Measurements from ENCODE around the gene MVK. TPM values are rescaled to one million over a fixed set of nuclear protein-coding genes. Genes with fewer than 3 reads are reported as not detected.

Gene MVK
- total RNA-seq, 1 experiment from 2014 or later: 19.2 TPM

DNA sequence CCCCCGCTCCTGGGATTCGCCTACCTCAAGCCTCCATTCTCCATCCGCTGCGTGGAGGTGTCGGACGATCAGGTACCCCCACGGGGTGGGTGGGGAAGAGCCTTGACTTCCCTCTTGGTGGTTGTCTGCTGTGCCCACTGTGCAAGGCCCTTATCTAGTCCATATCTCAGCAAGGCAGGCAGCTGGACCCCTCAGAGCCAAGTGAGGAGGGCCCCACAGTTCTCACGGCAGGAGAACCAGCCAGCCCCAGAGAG is 40.2 kb upstream of the MVK start:
- Histone ChIP-seq H3K18ac (ENCODE audit: insufficient read length, low read depth, low read length) (no peak overlapping the region), H3K79me2 (ENCODE audit: insufficient read depth, low read length) (no peaks in the 10 kb centered on the region), H2BK120ac (ENCODE audit: low read depth, low read length, poor library complexity, severe bottlenecking) (no peak overlapping the region), H2BK12ac (ENCODE audit: insufficient read length, low read depth, low read length) (no peak overlapping the region), H4K20me1 (ENCODE audit: control insufficient read depth, insufficient read depth, insufficient read length) (no peaks in the 10 kb centered on the region), H3K27ac (ENCODE audit: insufficient read length, low read depth, low read length) (no peak overlapping the region), H2BK5ac (ENCODE audit: insufficient read length, low read length) (no peak overlapping the region), H3K27me3 (ENCODE audit: insufficient read depth, low read length) (no peaks in the 10 kb centered on the region), H3K4me2 (ENCODE audit: insufficient read depth, insufficient read length, low read length) (no peak overlapping the region), H3K9ac (ENCODE audit: extremely low read depth, insufficient read length, low read length) (no peak overlapping the region), H3T11ph (ENCODE audit: low read length) (no peak overlapping the region), H3K4ac (ENCODE audit: low read depth, low read length) (no peak overlapping the region), H4K5ac (ENCODE audit: insufficient read length, low read depth, low read length) (no peak overlapping the region), H4K8ac (replicated peaks; ENCODE audit: insufficient read length, low read depth, low read length) (no peak overlapping the region), H3K14ac (ENCODE audit: insufficient read depth, low read length) (no peak overlapping the region), H4K91ac (ENCODE audit: insufficient read length, low read depth, low read length) (no peak overlapping the region), H3K4me1 (ENCODE audit: insufficient read depth, low read length) (0 out of 2 replicates have a peak, but pooled peaks cover 4% of the 10 kb centered on the region), H3K23ac (ENCODE audit: insufficient read length, low read depth, low read length) (no peak overlapping the region), H2AFZ (ENCODE audit: low read length) (no peak overlapping the region), H3K9me3 (ENCODE audit: control insufficient read depth, low read depth, low read length) (no peaks in the 10 kb centered on the region), H3K79me1 (ENCODE audit: insufficient read depth, low read depth, low read length, poor library complexity, severe bottlenecking) (no peaks in the 10 kb centered on the region), H2BK15ac (ENCODE audit: low read depth, low read length) (no peak overlapping the region), H2BK20ac (ENCODE audit: low read depth, low read length, poor library complexity, severe bottlenecking) (no peak overlapping the region), H2AK5ac (ENCODE audit: insufficient read length, low read length) (no peak overlapping the region), H3K56ac (ENCODE audit: insufficient read length, low read depth, low read length) (no peak overlapping the region), H3K23me2 (ENCODE audit: insufficient read length, low read depth, low read length, poor library complexity, severe bottlenecking) (no peaks in the 10 kb centered on the region)
- no peak overlapping the region for H3K4me3 Mint-ChIP-seq
- peaks cover 10 to 13% of the 10 kb centered on the region in 2 experiments for H3K4me1 Mint-ChIP-seq
- H3K27me3 Mint-ChIP-seq (ENCODE audit: low read depth): no peaks in the 10 kb centered on the region
- TF ChIP-seq, protein P1, sequence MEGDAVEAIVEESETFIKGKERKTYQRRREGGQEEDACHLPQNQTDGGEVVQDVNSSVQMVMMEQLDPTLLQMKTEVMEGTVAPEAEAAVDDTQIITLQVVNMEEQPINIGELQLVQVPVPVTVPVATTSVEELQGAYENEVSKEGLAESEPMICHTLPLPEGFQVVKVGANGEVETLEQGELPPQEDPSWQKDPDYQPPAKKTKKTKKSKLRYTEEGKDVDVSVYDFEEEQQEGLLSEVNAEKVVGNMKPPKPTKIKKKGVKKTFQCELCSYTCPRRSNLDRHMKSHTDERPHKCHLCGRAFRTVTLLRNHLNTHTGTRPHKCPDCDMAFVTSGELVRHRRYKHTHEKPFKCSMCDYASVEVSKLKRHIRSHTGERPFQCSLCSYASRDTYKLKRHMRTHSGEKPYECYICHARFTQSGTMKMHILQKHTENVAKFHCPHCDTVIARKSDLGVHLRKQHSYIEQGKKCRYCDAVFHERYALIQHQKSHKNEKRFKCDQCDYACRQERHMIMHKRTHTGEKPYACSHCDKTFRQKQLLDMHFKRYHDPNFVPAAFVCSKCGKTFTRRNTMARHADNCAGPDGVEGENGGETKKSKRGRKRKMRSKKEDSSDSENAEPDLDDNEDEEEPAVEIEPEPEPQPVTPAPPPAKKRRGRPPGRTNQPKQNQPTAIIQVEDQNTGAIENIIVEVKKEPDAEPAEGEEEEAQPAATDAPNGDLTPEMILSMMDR (conservative IDR thresholded peaks at IDR 0.05): no peak
- DNase-seq: no peak
- H3K27ac Mint-ChIP-seq: peak overlapping the region in 2 of 3 experiments; percentile 64 to 79; a peak in 2 of 7 replicates
- H3K36me3 Mint-ChIP-seq (ENCODE audit: insufficient read depth in 1 of 3, low read depth in 3 of 3): peaks cover 2 to 10% (median 9%) of the 10 kb centered on the region in 3 experiments; a peak in 4 of 7 replicates
- WGBS (ENCODE audit: extremely low coverage, insufficient read length, low lambda C conversion rate): no CpG with 5 or more reads among the region's 8 CpGs
- no peaks in the 10 kb centered on the region for H3K9me3 Mint-ChIP-seq

Data from H9 (cell line).